K562 (cell line): Measurements from ENCODE around the gene MRNIP. TPM values are rescaled to one million over a fixed set of nuclear protein-coding genes. Genes with fewer than 3 reads are reported as not detected.

Source experiments
- CTBP1 ChIP-seq: fragments of 450-650 bp; IDR thresholded peaks from 2 replicates; pipeline ENCODE4 v1.6.1; 2016; ENCODE audit warnings: borderline replicate concordance
- DDX20 ChIP-seq: fragments of 450-650 bp; IDR thresholded peaks from 2 replicates; pipeline ENCODE4 v1.6.1; 2016; ENCODE audit warnings: missing genetic modification characterization, low read depth, mild to moderate bottlenecking, missing compliant biosample characterization, moderate library complexity
- EP400 ChIP-seq: fragments of 450-650 bp; IDR thresholded peaks from 2 replicates; pipeline ENCODE4 v1.6.1; 2017; ENCODE audit warnings: antibody characterized with exemption, mild to moderate bottlenecking, moderate library complexity
- GABPB2 ChIP-seq: fragments of 250-450 bp; sonication (Bioruptor Pico); conservative IDR thresholded peaks from 2 replicates; pipeline ENCODE4 v1.5.1; 2021; ENCODE audit warnings: mild to moderate bottlenecking
- MCM7 ChIP-seq, 2 experiments: fragments of 450-650 bp; IDR thresholded peaks; 2 replicates each; pipeline ENCODE4 v1.6.1; 2016 to 2018
- NFXL1 ChIP-seq: fragments of 450-650 bp; formaldehyde crosslinking; IDR thresholded peaks from 2 replicates; pipeline ENCODE4 v1.4.0; 2021; ENCODE audit warnings: mild to moderate bottlenecking
- PRMT5 ChIP-seq: sonication (generic); formaldehyde crosslinking; IDR thresholded peaks from 2 replicates; pipeline ENCODE4 v1.5.0; 2020; ENCODE audit warnings: missing genetic modification reagents
- SRSF7 ChIP-seq: fragments of 200-400 bp; formaldehyde crosslinking; optimal IDR thresholded peaks from 2 replicates; pipeline ENCODE3; 2017; ENCODE audit warnings: mild to moderate bottlenecking, low read depth, low read length
- STAT5B ChIP-seq: fragments of 250-450 bp; sonication (Bioruptor Pico); IDR thresholded peaks from 2 replicates; pipeline ENCODE4 v1.8.0; 2021; ENCODE audit warnings: mild to moderate bottlenecking, inconsistent platforms
- TOE1 ChIP-seq, 2 experiments: fragments of 450-650 bp in 1 of 2; sonication (generic) in 1 of 2; formaldehyde crosslinking in 1 of 2; IDR thresholded peaks; 2 replicates each; pipeline versions ENCODE4 v1.7.1 to v1.8.0; 2016 to 2022; ENCODE audit warnings: borderline replicate concordance in 2 of 2, mild to moderate bottlenecking in 2 of 2, antibody characterized with exemption in 1 of 2, inconsistent platforms in 1 of 2, low read depth in 1 of 2, missing genetic modification reagents in 1 of 2, moderate library complexity in 1 of 2
- ZNF23 ChIP-seq: fragments of 250-450 bp; sonication (Bioruptor Pico); IDR thresholded peaks from 2 replicates; pipeline ENCODE4 v1.4.0; 2020; ENCODE audit warnings: mild to moderate bottlenecking
- ZNF586 ChIP-seq: fragments of 450-650 bp; formaldehyde crosslinking; conservative IDR thresholded peaks from 2 replicates; pipeline ENCODE4 v1.4.0; 2020; ENCODE audit warnings: mild to moderate bottlenecking, moderate library complexity
- ZNF699 ChIP-seq: fragments of 250-450 bp; sonication (Bioruptor Pico); IDR thresholded peaks from 2 replicates; pipeline ENCODE4 v1.8.0; 2021; ENCODE audit warnings: mild to moderate bottlenecking, moderate library complexity; ENCODE audit not compliant: insufficient replicate concordance
- polyA plus RNA-seq, 8 experiments: library from polyadenylated mRNA; depleted of rRNA in 4 of 8; stranded (reverse) in 5 of 8; unstranded in 3 of 8; fragments of >200 nt; fragmentation: Nextera tagmentation in 2 of 8; fragmentation: Illumina TruSeq in 1 of 8; extraction: Ambion mirVana in 2 of 8; extraction: Trizol in 1 of 8; gene quantifications; 2 replicates each; pipeline versions ENCODE4 v1.2.1 to v1.2.3, GENCODE V29; 2011 to 2014; ENCODE audit warnings: inconsistent platforms in 1 of 8, missing spikeins in 1 of 8
- total RNA-seq, 7 experiments: library from RNA; depleted of rRNA in 6 of 7; stranded (reverse); fragments of >200 nt in 6 of 7; fragmentation: Illumina TruSeq in 2 of 7; extraction: Trizol in 2 of 7; gene quantifications; 2 replicates each; pipeline versions ENCODE4 v1.2.1 to v1.2.3, GENCODE V29; 2011 to 2021; ENCODE audit warnings: low replicate concordance in 1 of 7
- TF ChIP-seq, protein P1 (sequence below): fragments of 150-350 bp; conservative IDR thresholded peaks from 2 replicates; pipeline ENCODE4 v1.6.1; 2014; ENCODE audit warnings: low read length
- TF ChIP-seq, protein P2 (sequence below), 2 experiments: fragments of 450-650 bp in 1 of 2; sonication (generic) in 1 of 2; formaldehyde crosslinking; conservative IDR thresholded peaks; 2 replicates each; pipeline versions ENCODE4 v1.4.0 to v1.8.1; 2020 to 2022; ENCODE audit warnings: mild to moderate bottlenecking in 1 of 2, missing genetic modification reagents in 1 of 2
- TF ChIP-seq, protein P3 (sequence below): fragments of 450-650 bp; IDR thresholded peaks from 2 replicates; pipeline ENCODE4 v1.6.1; 2017; ENCODE audit warnings: antibody characterized with exemption, mild to moderate bottlenecking
- TF ChIP-seq, protein P4 (sequence below): IDR thresholded peaks from 2 replicates; pipeline ENCODE4 v1.6.1; 2011; ENCODE audit warnings: borderline replicate concordance, low read depth, mild to moderate bottlenecking, moderate library complexity, low read length; ENCODE audit not compliant: insufficient read depth, poor library complexity, severe bottlenecking

Gene MRNIP
- total and polyA plus RNA-seq, 9 of the 15 experiments (the other 6 are each of a cell fraction or from before 2014, with no cell fraction given): 3.6 to 39.0 (median 16.8) TPM

DNA sequence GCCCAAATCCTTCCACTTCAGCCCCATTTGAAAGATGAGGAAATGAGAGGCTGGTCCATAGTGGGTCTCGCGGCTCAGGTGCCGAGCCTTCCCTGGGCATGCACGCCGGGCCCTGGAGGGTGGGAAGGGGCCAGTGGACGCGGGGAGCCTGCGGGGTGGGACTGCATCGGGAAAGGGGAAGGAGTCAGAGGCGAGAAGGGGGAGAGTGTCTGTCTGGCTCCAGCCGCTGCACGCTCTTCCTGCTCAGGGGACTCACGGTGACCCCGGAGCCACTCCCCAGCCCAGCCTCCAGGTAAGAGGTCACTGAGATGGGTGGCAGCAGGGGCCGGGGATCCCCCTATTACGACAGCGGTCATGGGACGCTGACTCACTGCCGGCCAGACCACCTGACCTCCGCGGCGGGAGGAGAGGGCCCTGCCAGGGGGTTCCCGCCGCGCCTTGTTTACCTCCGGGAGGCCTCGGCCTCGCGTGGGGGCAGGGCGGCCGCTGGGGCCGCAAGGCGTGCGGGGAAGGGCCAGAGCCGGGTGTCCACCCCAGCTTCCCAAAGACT lies 39.8 kb downstream of the MRNIP start (continued):
- TF ChIP-seq ZNF699 (no peak), ZNF586 (CRISPR knock-in tag) (0 out of 2 replicates have a peak, but pooled peaks have one; percentile 12), SRSF7 (no peak), PRMT5 (CRISPR knock-in tag) (no peak), NFXL1 (CRISPR knock-in tag) (no peak), MCM7 (IDR thresholded peaks at IDR 0.05) (no peak), CTBP1 (peak; percentile 88), TOE1 (IDR thresholded peaks at IDR 0.05; ENCODE audit: borderline replicate concordance) (peak; percentile 96), TOE1 (CRISPR knock-in tag; IDR thresholded peaks at IDR 0.05; ENCODE audit: borderline replicate concordance, low read depth) (no peak), GABPB2 (CRISPR knock-in tag) (no peak), EP400 (peak; percentile 87; the same call in 1 of the 2 replicates), ZNF23 (no peak), DDX20 (tag) (no peak), STAT5B (CRISPR knock-in tag) (no peak)
- TF ChIP-seq, protein P1, sequence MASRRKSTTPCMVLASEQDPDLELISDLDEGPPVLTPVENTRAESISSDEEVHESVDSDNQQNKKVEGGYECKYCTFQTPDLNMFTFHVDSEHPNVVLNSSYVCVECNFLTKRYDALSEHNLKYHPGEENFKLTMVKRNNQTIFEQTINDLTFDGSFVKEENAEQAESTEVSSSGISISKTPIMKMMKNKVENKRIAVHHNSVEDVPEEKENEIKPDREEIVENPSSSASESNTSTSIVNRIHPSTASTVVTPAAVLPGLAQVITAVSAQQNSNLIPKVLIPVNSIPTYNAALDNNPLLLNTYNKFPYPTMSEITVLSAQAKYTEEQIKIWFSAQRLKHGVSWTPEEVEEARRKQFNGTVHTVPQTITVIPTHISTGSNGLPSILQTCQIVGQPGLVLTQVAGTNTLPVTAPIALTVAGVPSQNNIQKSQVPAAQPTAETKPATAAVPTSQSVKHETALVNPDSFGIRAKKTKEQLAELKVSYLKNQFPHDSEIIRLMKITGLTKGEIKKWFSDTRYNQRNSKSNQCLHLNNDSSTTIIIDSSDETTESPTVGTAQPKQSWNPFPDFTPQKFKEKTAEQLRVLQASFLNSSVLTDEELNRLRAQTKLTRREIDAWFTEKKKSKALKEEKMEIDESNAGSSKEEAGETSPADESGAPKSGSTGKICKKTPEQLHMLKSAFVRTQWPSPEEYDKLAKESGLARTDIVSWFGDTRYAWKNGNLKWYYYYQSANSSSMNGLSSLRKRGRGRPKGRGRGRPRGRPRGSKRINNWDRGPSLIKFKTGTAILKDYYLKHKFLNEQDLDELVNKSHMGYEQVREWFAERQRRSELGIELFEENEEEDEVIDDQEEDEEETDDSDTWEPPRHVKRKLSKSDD: no peak
- TF ChIP-seq, protein P2, sequence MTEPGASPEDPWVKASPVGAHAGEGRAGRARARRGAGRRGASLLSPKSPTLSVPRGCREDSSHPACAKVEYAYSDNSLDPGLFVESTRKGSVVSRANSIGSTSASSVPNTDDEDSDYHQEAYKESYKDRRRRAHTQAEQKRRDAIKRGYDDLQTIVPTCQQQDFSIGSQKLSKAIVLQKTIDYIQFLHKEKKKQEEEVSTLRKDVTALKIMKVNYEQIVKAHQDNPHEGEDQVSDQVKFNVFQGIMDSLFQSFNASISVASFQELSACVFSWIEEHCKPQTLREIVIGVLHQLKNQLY (CRISPR knock-in tag; conservative IDR thresholded peaks at IDR 0.05): no peak
- TF ChIP-seq, protein P3, sequence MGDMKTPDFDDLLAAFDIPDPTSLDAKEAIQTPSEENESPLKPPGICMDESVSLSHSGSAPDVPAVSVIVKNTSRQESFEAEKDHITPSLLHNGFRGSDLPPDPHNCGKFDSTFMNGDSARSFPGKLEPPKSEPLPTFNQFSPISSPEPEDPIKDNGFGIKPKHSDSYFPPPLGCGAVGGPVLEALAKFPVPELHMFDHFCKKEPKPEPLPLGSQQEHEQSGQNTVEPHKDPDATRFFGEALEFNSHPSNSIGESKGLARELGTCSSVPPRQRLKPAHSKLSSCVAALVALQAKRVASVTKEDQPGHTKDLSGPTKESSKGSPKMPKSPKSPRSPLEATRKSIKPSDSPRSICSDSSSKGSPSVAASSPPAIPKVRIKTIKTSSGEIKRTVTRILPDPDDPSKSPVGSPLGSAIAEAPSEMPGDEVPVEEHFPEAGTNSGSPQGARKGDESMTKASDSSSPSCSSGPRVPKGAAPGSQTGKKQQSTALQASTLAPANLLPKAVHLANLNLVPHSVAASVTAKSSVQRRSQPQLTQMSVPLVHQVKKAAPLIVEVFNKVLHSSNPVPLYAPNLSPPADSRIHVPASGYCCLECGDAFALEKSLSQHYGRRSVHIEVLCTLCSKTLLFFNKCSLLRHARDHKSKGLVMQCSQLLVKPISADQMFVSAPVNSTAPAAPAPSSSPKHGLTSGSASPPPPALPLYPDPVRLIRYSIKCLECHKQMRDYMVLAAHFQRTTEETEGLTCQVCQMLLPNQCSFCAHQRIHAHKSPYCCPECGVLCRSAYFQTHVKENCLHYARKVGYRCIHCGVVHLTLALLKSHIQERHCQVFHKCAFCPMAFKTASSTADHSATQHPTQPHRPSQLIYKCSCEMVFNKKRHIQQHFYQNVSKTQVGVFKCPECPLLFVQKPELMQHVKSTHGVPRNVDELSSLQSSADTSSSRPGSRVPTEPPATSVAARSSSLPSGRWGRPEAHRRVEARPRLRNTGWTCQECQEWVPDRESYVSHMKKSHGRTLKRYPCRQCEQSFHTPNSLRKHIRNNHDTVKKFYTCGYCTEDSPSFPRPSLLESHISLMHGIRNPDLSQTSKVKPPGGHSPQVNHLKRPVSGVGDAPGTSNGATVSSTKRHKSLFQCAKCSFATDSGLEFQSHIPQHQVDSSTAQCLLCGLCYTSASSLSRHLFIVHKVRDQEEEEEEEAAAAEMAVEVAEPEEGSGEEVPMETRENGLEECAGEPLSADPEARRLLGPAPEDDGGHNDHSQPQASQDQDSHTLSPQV: no peak; the same call in 1 of the 2 replicates
- TF ChIP-seq, protein P4, sequence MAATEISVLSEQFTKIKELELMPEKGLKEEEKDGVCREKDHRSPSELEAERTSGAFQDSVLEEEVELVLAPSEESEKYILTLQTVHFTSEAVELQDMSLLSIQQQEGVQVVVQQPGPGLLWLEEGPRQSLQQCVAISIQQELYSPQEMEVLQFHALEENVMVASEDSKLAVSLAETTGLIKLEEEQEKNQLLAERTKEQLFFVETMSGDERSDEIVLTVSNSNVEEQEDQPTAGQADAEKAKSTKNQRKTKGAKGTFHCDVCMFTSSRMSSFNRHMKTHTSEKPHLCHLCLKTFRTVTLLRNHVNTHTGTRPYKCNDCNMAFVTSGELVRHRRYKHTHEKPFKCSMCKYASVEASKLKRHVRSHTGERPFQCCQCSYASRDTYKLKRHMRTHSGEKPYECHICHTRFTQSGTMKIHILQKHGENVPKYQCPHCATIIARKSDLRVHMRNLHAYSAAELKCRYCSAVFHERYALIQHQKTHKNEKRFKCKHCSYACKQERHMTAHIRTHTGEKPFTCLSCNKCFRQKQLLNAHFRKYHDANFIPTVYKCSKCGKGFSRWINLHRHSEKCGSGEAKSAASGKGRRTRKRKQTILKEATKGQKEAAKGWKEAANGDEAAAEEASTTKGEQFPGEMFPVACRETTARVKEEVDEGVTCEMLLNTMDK: no peak
